T-helper 17 cell (primary cell): ENCODE results near the gene MUC21. TPM values are rescaled to one million over a fixed set of nuclear protein-coding genes. Genes with fewer than 3 reads are reported as not detected.

ENCODE experiments used
- ATAC-seq: fragments of 150-1000 bp; cut with Tn5 transposase; 2 replicates; pipeline ENCODE4 v1.10.0; 2021; ENCODE audit warnings: mild to moderate bottlenecking, moderate library complexity
- DNase-seq, 3 donors: peaks; one replicate each; pipeline versions ENCODE4 v3.0.0 to v3.0.0-alpha.2; 2020 to 2021
- H3K9me3 ChIP-seq: one replicate; pipeline ENCODE4 v1.7.0; 2013; ENCODE audit warnings: low read length, mild to moderate bottlenecking; ENCODE audit not compliant: control insufficient read depth, poor library complexity, severe bottlenecking
- H3K27ac Mint-ChIP-seq: one replicate; pipeline ENCODE4 v1.8.0; 2022; ENCODE audit warnings: mild to moderate bottlenecking, moderate library complexity, mixed read lengths
- H3K27me3 Mint-ChIP-seq: one replicate; pipeline ENCODE4 v1.8.0; 2022; ENCODE audit warnings: mixed read lengths
- H3K36me3 Mint-ChIP-seq: one replicate; pipeline ENCODE4 v1.8.0; 2022; ENCODE audit warnings: low read depth, mixed read lengths
- H3K4me1 Mint-ChIP-seq: one replicate; pipeline ENCODE4 v1.8.0; 2022; ENCODE audit warnings: mild to moderate bottlenecking, mixed read lengths
- H3K4me3 Mint-ChIP-seq: one replicate; pipeline ENCODE4 v1.8.0; 2022; ENCODE audit warnings: mild to moderate bottlenecking, moderate library complexity, mixed read lengths
- total RNA-seq, 4 donors: library from RNA in 2 of 4; stranded (reverse) in 2 of 4; gene quantifications; one replicate each; pipeline ENCODE4 v1.2.3 and lab custom pipeline; 2022 to 2026

Gene MUC21
- total RNA-seq, 2 donors from 2014 or later = not detected

DNA sequence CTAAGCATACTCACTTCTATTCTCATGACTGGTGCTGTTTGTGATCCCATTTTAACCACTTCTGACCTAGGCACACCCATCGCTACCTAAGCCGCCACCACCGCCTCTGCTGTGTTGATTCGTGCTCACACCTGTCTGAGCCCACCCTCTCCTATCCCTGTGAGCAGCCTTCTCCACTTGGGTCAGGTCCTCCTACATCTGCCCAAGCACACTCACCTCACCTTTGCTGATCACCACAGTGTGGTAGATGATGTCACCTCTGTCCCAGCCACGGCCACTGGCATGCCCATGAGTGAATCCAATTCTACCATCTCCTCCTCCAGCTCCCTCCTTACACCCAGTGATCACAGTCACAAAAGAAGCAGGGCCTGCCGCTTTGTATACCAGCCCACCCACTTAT lies 47.6 kb downstream of the MUC21 start:
- Mint-ChIP-seq H3K27me3 (peaks cover 92% of the 10 kb centered on the region), H3K4me3 (no peak overlapping the region), H3K27ac (no peak overlapping the region), H3K4me1 (peaks cover 6% of the 10 kb centered on the region), H3K36me3 (peaks cover 4% of the 10 kb centered on the region)
- no peaks in the 10 kb centered on the region for H3K9me3 ChIP-seq
- DNase-seq = no peak
- ATAC-seq = no peak

DNA sequence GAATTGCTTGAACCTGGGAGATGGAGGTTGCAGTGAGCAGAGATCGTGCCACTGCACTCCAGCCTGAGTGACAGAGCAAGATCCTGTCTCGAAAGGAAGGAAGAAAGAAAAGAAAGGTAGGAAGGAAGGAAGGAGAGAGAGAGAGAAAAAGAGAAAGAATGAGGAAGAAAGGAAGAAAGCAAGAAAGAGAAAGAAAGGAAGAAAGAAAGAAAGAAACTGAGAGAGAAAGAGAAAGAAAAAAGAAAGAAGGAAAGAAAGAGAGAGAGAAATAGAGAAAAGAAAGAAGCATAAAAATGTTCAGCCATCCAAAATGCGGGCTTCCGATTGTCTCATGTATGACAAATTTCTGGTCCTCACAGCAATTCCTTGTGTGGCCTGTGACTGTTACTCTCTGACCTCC lies 49.6 kb downstream of the MUC21 start:
- H3K9me3 ChIP-seq = no peaks in the 10 kb centered on the region
- Mint-ChIP-seq H3K27me3 (peaks cover 88% of the 10 kb centered on the region), H3K27ac (no peak overlapping the region), H3K4me1 (peaks cover 8% of the 10 kb centered on the region), H3K4me3 (no peak overlapping the region), H3K36me3 (peaks cover 4% of the 10 kb centered on the region)
- no peak for DNase-seq
- ATAC-seq = no peak

DNA sequence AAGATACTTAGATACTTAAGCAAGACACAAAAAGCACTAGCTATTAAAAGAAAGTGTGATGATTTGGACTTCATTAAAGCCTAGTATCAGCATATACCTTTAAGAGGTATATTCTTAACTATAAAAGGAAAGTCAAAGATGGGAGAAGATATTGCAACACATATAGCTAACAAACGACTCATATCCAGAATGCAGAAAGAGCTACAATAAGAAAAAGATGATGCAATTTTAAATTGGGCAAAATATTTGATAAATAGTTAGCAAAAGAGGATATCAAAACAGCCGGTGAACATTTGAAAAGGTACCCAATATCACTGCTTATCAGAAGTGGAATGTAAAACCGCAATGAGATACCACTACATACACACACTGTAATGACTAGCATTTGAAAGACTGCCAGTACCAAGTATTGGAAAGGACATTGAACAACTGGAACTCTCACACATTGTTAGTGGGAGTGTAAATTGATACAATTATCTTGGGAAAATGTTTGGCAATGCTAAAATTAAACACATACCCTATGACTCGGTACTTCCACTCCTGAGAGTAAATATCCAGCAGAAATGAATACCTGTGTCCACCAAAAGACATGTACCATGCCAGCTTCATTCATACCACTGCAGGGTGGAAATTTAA lies 52.5 kb downstream of the MUC21 start:
- ATAC-seq (no peak), DNase-seq (no peak)
- peaks cover 3% of the 10 kb centered on the region for H3K36me3 Mint-ChIP-seq
- peaks cover 10% of the 10 kb centered on the region for H3K4me1 Mint-ChIP-seq
- H3K27me3 Mint-ChIP-seq = peaks cover 89% of the 10 kb centered on the region
- H3K27ac Mint-ChIP-seq = no peak overlapping the region
- H3K4me3 Mint-ChIP-seq = no peak overlapping the region
- no peaks in the 10 kb centered on the region for H3K9me3 ChIP-seq

DNA sequence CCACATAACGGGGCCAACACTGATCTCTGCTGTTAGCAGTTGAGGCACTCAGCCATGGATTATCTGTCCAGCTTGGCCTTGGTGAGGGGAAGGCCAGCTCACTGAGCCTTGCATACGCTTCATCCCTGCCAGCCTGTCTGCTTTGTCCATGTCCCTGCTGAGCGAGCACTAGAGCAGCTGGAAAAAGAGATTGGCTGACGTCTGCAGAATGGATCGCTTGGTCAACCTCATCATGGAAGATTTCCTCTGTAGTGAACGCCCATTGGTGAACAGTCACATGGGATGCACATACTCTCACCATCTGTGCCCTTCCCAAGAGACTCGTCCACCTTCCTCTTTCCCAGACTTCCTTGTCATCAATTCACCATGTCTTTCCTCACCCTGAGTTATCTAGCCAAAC lies 53.7 kb downstream of the MUC21 start:
- DNase-seq (no peak), ATAC-seq (no peak)
- Mint-ChIP-seq H3K27me3 (peaks cover 81% of the 10 kb centered on the region), H3K27ac (peak overlapping the region; percentile 29), H3K4me1 (peaks cover 10% of the 10 kb centered on the region), H3K36me3 (peaks cover 4% of the 10 kb centered on the region), H3K4me3 (no peak overlapping the region)
- no peaks in the 10 kb centered on the region for H3K9me3 ChIP-seq

DNA sequence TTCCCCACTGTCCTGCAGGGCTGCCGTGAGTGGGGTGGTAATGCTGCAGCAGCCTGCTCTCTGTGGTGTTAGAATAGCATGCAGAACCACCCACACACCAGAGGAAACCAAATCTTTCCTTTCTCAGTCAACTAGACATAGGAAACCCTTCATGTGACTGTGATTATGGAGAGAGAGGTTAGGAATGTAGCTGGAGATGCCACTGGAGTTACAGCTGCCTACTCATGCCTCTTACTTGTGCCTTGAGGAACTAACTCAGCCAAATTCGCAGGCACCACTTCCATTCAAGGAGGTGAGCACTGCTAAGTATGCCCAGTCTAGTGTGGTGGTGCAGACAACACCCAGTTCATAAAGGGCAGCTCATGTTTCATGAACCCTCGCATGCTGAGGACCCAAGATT lies 54.2 kb downstream of the MUC21 start:
- H3K27ac Mint-ChIP-seq = peak overlapping the region; percentile 29
- ATAC-seq = no peak
- DNase-seq = no peak
- peaks cover 76% of the 10 kb centered on the region for H3K27me3 Mint-ChIP-seq
- H3K36me3 Mint-ChIP-seq = peaks cover 2% of the 10 kb centered on the region
- H3K4me1 Mint-ChIP-seq = peaks cover 8% of the 10 kb centered on the region
- H3K9me3 ChIP-seq = no peaks in the 10 kb centered on the region
- no peak overlapping the region for H3K4me3 Mint-ChIP-seq

DNA sequence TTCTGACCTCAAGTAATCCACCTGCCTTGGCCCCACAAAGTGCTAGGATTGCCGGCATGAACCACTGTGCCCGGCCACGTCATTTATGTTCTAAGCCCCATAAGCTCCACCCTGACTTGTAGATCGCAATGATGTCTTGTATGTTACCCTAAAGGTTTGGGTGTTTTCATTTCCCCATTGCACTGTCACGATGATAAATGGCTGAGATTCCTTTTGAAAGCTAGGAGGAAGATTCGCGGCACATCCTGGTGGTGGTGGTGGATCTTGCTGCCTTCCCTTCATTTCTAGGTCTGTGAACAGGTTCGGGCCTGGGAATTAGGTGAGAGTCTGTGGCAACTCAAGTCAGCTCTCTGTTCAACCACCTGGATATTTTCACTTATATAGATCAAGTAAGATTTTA lies 55.0 kb downstream of the MUC21 start:
- H3K4me1 Mint-ChIP-seq = peaks cover 4% of the 10 kb centered on the region
- no peak overlapping the region for H3K27ac Mint-ChIP-seq
- no peak overlapping the region for H3K4me3 Mint-ChIP-seq
- H3K27me3 Mint-ChIP-seq = peaks cover 67% of the 10 kb centered on the region
- H3K9me3 ChIP-seq = no peaks in the 10 kb centered on the region
- no peak for ATAC-seq
- no peak for DNase-seq
- peaks cover 2% of the 10 kb centered on the region for H3K36me3 Mint-ChIP-seq

Other genes starting within 250 kb of the MUC21 start
- 10 to 100 TPM; 25.6 to 39.0 TPM for gene FLOT1, start 241.0 kb upstream of the MUC21 start, total RNA-seq
- 10 to 100 TPM in 1 of 2 donors, 1 to 10 TPM in 1; 9.6 to 11.3 TPM for gene IER3, start 239.2 kb upstream of the MUC21 start, total RNA-seq
- gene DDR1, start 99.2 kb upstream of the MUC21 start, total RNA-seq = 1 to 10 TPM; 1.8 to 5.6 TPM
- 10 to 100 TPM; 11.6 to 19.7 TPM for gene GTF2H4, start 75.5 kb upstream of the MUC21 start, total RNA-seq
- gene VARS2, start 69.5 kb upstream of the MUC21 start, total RNA-seq = 10 to 100 TPM; 24.4 to 30.5 TPM
- gene SFTA2, start 51.5 kb upstream of the MUC21 start, total RNA-seq = not detected
- not detected for gene MUCL3, start 42.7 kb upstream of the MUC21 start, total RNA-seq
- gene MUC22, start 26.8 kb downstream of the MUC21 start, total RNA-seq = not detected
- gene C6orf15, start 128.9 kb downstream of the MUC21 start, total RNA-seq = not detected
- not detected for gene PSORS1C1, start 131.1 kb downstream of the MUC21 start, total RNA-seq
- gene CDSN, start 136.7 kb downstream of the MUC21 start, total RNA-seq = not detected
- not detected for gene PSORS1C2, start 155.3 kb downstream of the MUC21 start, total RNA-seq
- 10 to 100 TPM; 17.9 to 18.0 TPM for gene CCHCR1, start 174.1 kb downstream of the MUC21 start, total RNA-seq
- gene TCF19, start 174.9 kb downstream of the MUC21 start, total RNA-seq = 1 to 10 TPM; 3.7 to 4.1 TPM
- gene POU5F1, start 187.0 kb downstream of the MUC21 start, total RNA-seq = not detected